Endodermal cell (in vitro differentiated cells): ENCODE measurements around the gene ACSS1. TPM values are rescaled to one million over a fixed set of nuclear protein-coding genes. Genes with fewer than 3 reads are reported as not detected.

Experiments
- DNase-seq: peaks from one replicate; pipeline ENCODE4 v3.0.0-alpha.2; 2017
- H3K27ac ChIP-seq: 2 replicates; pipeline ENCODE4 v1.5.1; 2013; ENCODE audit warnings: mild to moderate bottlenecking, low read depth, low read length, moderate library complexity
- H3K27me3 ChIP-seq: 2 replicates; pipeline ENCODE4 v1.6.1; 2013; ENCODE audit warnings: mild to moderate bottlenecking, low read length, moderate library complexity; ENCODE audit not compliant: insufficient read depth, control insufficient read depth, poor library complexity, severe bottlenecking
- H3K36me3 ChIP-seq: 2 replicates; pipeline ENCODE4 v1.7.0; 2013; ENCODE audit warnings: mild to moderate bottlenecking, low read length, moderate library complexity; ENCODE audit not compliant: control insufficient read depth, insufficient read depth
- H3K4me1 ChIP-seq: one replicate; pipeline ENCODE4 v1.7.0; 2013; ENCODE audit warnings: low read length; ENCODE audit not compliant: control insufficient read depth, insufficient read depth
- H3K4me3 ChIP-seq: 2 replicates; pipeline ENCODE4 v1.5.1; 2013; ENCODE audit warnings: mild to moderate bottlenecking, low read length, moderate library complexity
- H3K9ac ChIP-seq: 2 replicates; pipeline ENCODE4 v1.6.1; 2013; ENCODE audit warnings: mild to moderate bottlenecking, low read length, moderate library complexity; ENCODE audit not compliant: poor library complexity, severe bottlenecking; ENCODE audit errors: extremely low read depth
- H3K9me3 ChIP-seq: 2 replicates; pipeline ENCODE4 v1.6.1; 2013; ENCODE audit warnings: mild to moderate bottlenecking, low read length, moderate library complexity; ENCODE audit not compliant: control insufficient read depth
- H3K27ac Mint-ChIP-seq: 2 replicates; pipeline ENCODE4 v1.8.0; 2020; ENCODE audit warnings: mixed read lengths
- H3K27me3 Mint-ChIP-seq: 2 replicates; pipeline ENCODE4 v1.8.0; 2021; ENCODE audit warnings: mild to moderate bottlenecking, mixed read lengths; ENCODE audit not compliant: insufficient read depth
- H3K36me3 Mint-ChIP-seq: 2 replicates; pipeline ENCODE4 v1.8.0; 2020; ENCODE audit warnings: low read depth, mixed read lengths
- H3K4me1 Mint-ChIP-seq: 2 replicates; pipeline ENCODE4 v1.8.0; 2020; ENCODE audit warnings: mixed read lengths
- H3K4me3 Mint-ChIP-seq: 2 replicates; pipeline ENCODE4 v1.8.0; 2020; ENCODE audit warnings: mild to moderate bottlenecking, moderate library complexity, mixed read lengths
- H3K9me3 Mint-ChIP-seq: 2 replicates; pipeline ENCODE4 v1.8.0; 2020; ENCODE audit warnings: mild to moderate bottlenecking, mixed read lengths
- CTCF ChIP-seq: fragments of 200-600 bp; sonication (generic); conservative IDR thresholded peaks from 2 replicates; pipeline ENCODE4 v1.5.0; 2021; ENCODE audit warnings: antibody characterized with exemption, mild to moderate bottlenecking
- WGBS, 2 experiments: methylation state at CpG; one replicate each; pipeline versions ENCODE4 v1.1.5 to v1.1.7; 2013; ENCODE audit warnings: missing lambda C conversion rate in 2 of 2, mixed read lengths in 1 of 2; ENCODE audit not compliant: insufficient coverage in 1 of 2, insufficient read length in 1 of 2; 5-methylcytosine and 5-hydroxymethylcytosine counted together
- total RNA-seq, 2 donors: library from RNA; stranded (reverse); fragmentation: NEBNext Ultra II Directional in 1 of 2; extraction: Animal tissue kit (Norgen Biotek cat#: 25700) in 1 of 2; gene quantifications; 2 replicates in 1 of 2; 3 replicates in 1 of 2; pipeline ENCODE4 v1.2.1, GENCODE V29; 2021

Gene ACSS1
- total RNA-seq, 2 donors from 2014 or later = 0.22 TPM; not detected in 1

- no peaks in the 10 kb centered on the region for H3K9me3 Mint-ChIP-seq
- Histone ChIP-seq H3K27ac (no peak overlapping the region), H3K9ac (no peak overlapping the region), H3K36me3 (no peaks in the 10 kb centered on the region), H3K9me3 (no peaks in the 10 kb centered on the region), H3K4me1 (no peaks in the 10 kb centered on the region), H3K4me3 (no peak overlapping the region), H3K27me3 (peaks cover 85% of the 10 kb centered on the region)
- no peak overlapping the region for H3K27ac Mint-ChIP-seq
- DNase-seq = no peak
- H3K4me1 Mint-ChIP-seq = peaks cover 8% of the 10 kb centered on the region
- no peak for TF ChIP-seq CTCF
- 89 to 100% methylated on average over 2 to 4 of the region's 4 CpGs for WGBS, 2 experiments
- no peak overlapping the region for H3K4me3 Mint-ChIP-seq
- H3K27me3 Mint-ChIP-seq = peaks cover 83% of the 10 kb centered on the region
- no peaks in the 10 kb centered on the region for H3K36me3 Mint-ChIP-seq
Observed at GRCh38 chr20:25087186-25087929, 29.4 kb upstream of the ACSS1 start.

GRCh38 chr20:25085756-25086495 is 28.0 kb upstream of the ACSS1 start:
- H3K4me1 ChIP-seq = no peaks in the 10 kb centered on the region
- H3K36me3 ChIP-seq = no peaks in the 10 kb centered on the region
- peaks cover 8% of the 10 kb centered on the region for H3K4me1 Mint-ChIP-seq
- no peak overlapping the region for H3K9ac ChIP-seq
- no peaks in the 10 kb centered on the region for H3K9me3 ChIP-seq
- H3K4me3 ChIP-seq = no peak overlapping the region
- DNase-seq = no peak
- H3K27me3 ChIP-seq = peaks cover 97% of the 10 kb centered on the region
- H3K36me3 Mint-ChIP-seq = no peaks in the 10 kb centered on the region
- H3K27ac ChIP-seq = no peak overlapping the region
- H3K9me3 Mint-ChIP-seq = no peaks in the 10 kb centered on the region
- TF ChIP-seq CTCF = no peak
- H3K27me3 Mint-ChIP-seq = peaks cover 91% of the 10 kb centered on the region
- no peak overlapping the region for H3K4me3 Mint-ChIP-seq
- H3K27ac Mint-ChIP-seq = no peak overlapping the region
- WGBS, 2 experiments = 82% methylated on average over 8 to 10 of the region's 10 CpGs

GRCh38 chr20:25084626-25085187 is 26.8 kb upstream of the ACSS1 start:
- H3K36me3 Mint-ChIP-seq = no peaks in the 10 kb centered on the region
- H3K27ac Mint-ChIP-seq = no peak overlapping the region
- peaks cover 97% of the 10 kb centered on the region for H3K27me3 ChIP-seq
- no peak overlapping the region for H3K27ac ChIP-seq
- H3K36me3 ChIP-seq = no peaks in the 10 kb centered on the region
- H3K4me3 ChIP-seq = peak overlapping the region; percentile 73
- H3K4me1 ChIP-seq = no peaks in the 10 kb centered on the region
- peak overlapping the region; percentile 22 for H3K4me3 Mint-ChIP-seq
- 5 to 6% methylated on average over 20 to 36 of the region's 36 CpGs for WGBS, 2 experiments
- H3K27me3 Mint-ChIP-seq = peaks cover 93% of the 10 kb centered on the region
- peak; percentile 72 for DNase-seq
- no peaks in the 10 kb centered on the region for H3K9me3 ChIP-seq
- peak; percentile 52 for TF ChIP-seq CTCF
- peaks cover 8% of the 10 kb centered on the region for H3K4me1 Mint-ChIP-seq
- H3K9ac ChIP-seq = no peak overlapping the region
- no peaks in the 10 kb centered on the region for H3K9me3 Mint-ChIP-seq
